HCT116 (cell line): ENCODE measurements around the gene NFXL1. TPM values are rescaled to one million over a fixed set of nuclear protein-coding genes. Genes with fewer than 3 reads are reported as not detected.

ENCODE experiments used
- ATAC-seq: fragments of 200-7000 bp; cut with Tn5 transposase; 2 replicates; pipeline ENCODE4 v1.9.1; 2020; ENCODE audit warnings: mild to moderate bottlenecking, moderate library complexity
- BruUV-seq: library from RNA; stranded (reverse); fragments of 400-500 nt; replicated peaks from 2 replicates; lab custom pipeline; 2021; lab: Mats Ljungman, UMichigan
- CTCF ChIA-PET: fragments of 300-600 bp; sonication (Branson Sonifier 250); formaldehyde crosslinking; loops from one replicate; lab custom pipeline; 2021; ENCODE audit warnings: antibody characterized with exemption; lab: Charles Lee
- POLR2A ChIA-PET: fragments of 300-600, 350-600 bp; sonication (Branson Sonifier 250); formaldehyde crosslinking; loops from one replicate; lab custom pipeline; 2021; ENCODE audit warnings: antibody characterized with exemption; lab: Charles Lee
- RAD21 ChIA-PET, 2 experiments: fragments of 300-600 bp; sonication (Branson Sonifier 250); formaldehyde crosslinking; loops; one replicate each; lab custom pipeline; 2023; ENCODE audit warnings: low total read pairs in 2 of 2; ENCODE audit not compliant: uncharacterized antibody in 2 of 2, unreplicated experiment in 2 of 2, low non-redundant PET in 1 of 2; lab: Charles Lee
- DNase-seq: peaks from one replicate; pipeline ENCODE4 v3.0.0-alpha.2; 2010; ENCODE audit warnings: low read depth, low spot score
- H2AFZ ChIP-seq: fragments of 200-600 bp; shearing (Covaris generic), sonication (generic); 2 replicates; pipeline ENCODE4 v1.6.1; 2017; ENCODE audit warnings: low read depth, mixed run types, mixed read lengths, antibody characterized with exemption, low read length; ENCODE audit not compliant: poor library complexity, severe bottlenecking
- H3K27ac ChIP-seq: 2 replicates; pipeline ENCODE4 v1.5.1; 2012; ENCODE audit warnings: low read depth, low read length
- H3K27me3 ChIP-seq: fragments of 200-600 bp; sonication (generic); 2 replicates; pipeline ENCODE4 v1.6.1; 2016; ENCODE audit warnings: mixed run types, low read length, mixed read lengths; ENCODE audit not compliant: insufficient read depth
- H3K36me3 ChIP-seq, 2 experiments: fragments of 200-500 bp in 1 of 2; fragments of 200-600 bp in 1 of 2; sonication (Bioruptor generic) in 1 of 2; sonication (generic) in 1 of 2; 2 replicates each; pipeline versions ENCODE4 v1.5.1 to v1.6.1; 2014 to 2016; ENCODE audit warnings: low read length in 2 of 2, inconsistent platforms in 1 of 2, mixed read lengths in 1 of 2, mixed run types in 1 of 2; ENCODE audit not compliant: insufficient read depth in 2 of 2, control insufficient read depth in 1 of 2
- H3K4me1 ChIP-seq, 2 experiments: fragments of 200-600 bp in 1 of 2; sonication (generic) in 1 of 2; 2 replicates each; pipeline versions ENCODE4 v1.5.1 to v1.6.1; 2012 to 2017; ENCODE audit warnings: low read length in 2 of 2, inconsistent platforms in 1 of 2, mild to moderate bottlenecking in 1 of 2, mixed read lengths in 1 of 2, mixed run types in 1 of 2, moderate library complexity in 1 of 2; ENCODE audit not compliant: insufficient read depth in 2 of 2, control insufficient read depth in 1 of 2
- H3K4me2 ChIP-seq: fragments of 200-600 bp; sonication (generic); 2 replicates; pipeline ENCODE4 v1.6.1; 2017; ENCODE audit warnings: mixed run types, low read length, mixed read lengths
- H3K4me3 ChIP-seq, 2 experiments: fragments of 200-600 bp in 1 of 2; sonication (generic) in 1 of 2; replicated peaks in 1 of 2; 2 replicates each; pipeline ENCODE4 v1.5.1; 2011 to 2016; ENCODE audit warnings: low read length in 2 of 2, control low read depth in 1 of 2, low read depth in 1 of 2, mild to moderate bottlenecking in 1 of 2, mixed read lengths in 1 of 2, mixed run types in 1 of 2
- H3K79me2 ChIP-seq: fragments of 200-600 bp; sonication (generic); 2 replicates; pipeline ENCODE4 v1.6.1; 2017; ENCODE audit warnings: mild to moderate bottlenecking, mixed run types, low read length, moderate library complexity, mixed read lengths; ENCODE audit not compliant: insufficient read depth
- H3K9ac ChIP-seq: fragments of 200-600 bp; sonication (generic); 2 replicates; pipeline ENCODE4 v1.6.1; 2016; ENCODE audit warnings: low read length, mixed read lengths
- H3K9me2 ChIP-seq: fragments of 200-600 bp; sonication (generic), shearing (Covaris generic); 2 replicates; pipeline ENCODE4 v1.6.1; 2017; ENCODE audit warnings: mixed run types, mild to moderate bottlenecking, moderate library complexity; ENCODE audit not compliant: insufficient read depth
- H3K9me3 ChIP-seq, 2 experiments: fragments of 200-500 bp in 1 of 2; fragments of 200-600 bp in 1 of 2; sonication (Bioruptor generic) in 1 of 2; sonication (generic) in 1 of 2; 2 replicates each; pipeline ENCODE4 v1.6.1; 2014 to 2017; ENCODE audit warnings: low read length in 2 of 2, mixed read lengths in 2 of 2, inconsistent platforms in 1 of 2, low read depth in 1 of 2, mild to moderate bottlenecking in 1 of 2, mixed run types in 1 of 2, moderate library complexity in 1 of 2; ENCODE audit not compliant: control insufficient read depth in 1 of 2, insufficient read depth in 1 of 2
- H4K20me1 ChIP-seq: fragments of 200-600 bp; sonication (generic), shearing (Covaris generic); 2 replicates; pipeline ENCODE4 v1.6.1; 2017; ENCODE audit warnings: mixed run types, mild to moderate bottlenecking, moderate library complexity; ENCODE audit not compliant: insufficient read depth
- CEBPB ChIP-seq: IDR thresholded peaks from 2 replicates; pipeline ENCODE4 v1.6.1; 2012; ENCODE audit warnings: low read depth
- EZH2 ChIP-seq: fragments of 200-600 bp; sonication (generic); IDR thresholded peaks from 2 replicates; pipeline ENCODE4 v1.6.1; 2017; ENCODE audit warnings: antibody characterized with exemption, mixed run types
- POLR2A ChIP-seq: IDR thresholded peaks from 2 replicates; pipeline ENCODE4 v1.7.0; 2011; ENCODE audit warnings: borderline replicate concordance; ENCODE audit not compliant: insufficient read depth, insufficient read length; ENCODE audit errors: extremely low read depth
- POLR2AphosphoS5 ChIP-seq: IDR thresholded peaks from 2 replicates; pipeline ENCODE4 v1.6.1; 2011; ENCODE audit warnings: mild to moderate bottlenecking, low read depth, low read length, moderate library complexity
- RAD21 ChIP-seq: IDR thresholded peaks from 2 replicates; pipeline ENCODE4 v1.6.1; 2012; ENCODE audit warnings: low read depth, mild to moderate bottlenecking
- TCF7L2 ChIP-seq: IDR thresholded peaks from 2 replicates; pipeline ENCODE4 v1.7.0; 2011; ENCODE audit warnings: borderline replicate concordance, inconsistent platforms; ENCODE audit not compliant: insufficient read depth, insufficient read length; ENCODE audit errors: extremely low read depth
- YY1 ChIP-seq: IDR thresholded peaks from 2 replicates; pipeline ENCODE4 v1.6.1; 2011; ENCODE audit warnings: low read length, low read depth, moderate library complexity, mild to moderate bottlenecking; ENCODE audit not compliant: insufficient replicate concordance; ENCODE audit errors: extremely low read depth
- intact Hi-C: fragments of 100-400 bp; cut with micrococcal nuclease; formaldehyde crosslinking; loops from 2 replicates; pipeline ENCODE4 v1.10.0; 2022
- total RNA-seq: library from RNA; stranded (reverse); gene quantifications from one replicate; pipeline ENCODE4 v1.2.1, GENCODE V29; 2021; ENCODE audit not compliant: unreplicated experiment
- TF ChIP-seq, protein P1 (sequence below): IDR thresholded peaks from 2 replicates; pipeline ENCODE4 v1.6.1; 2012; ENCODE audit warnings: low read depth
- TF ChIP-seq, protein P2 (sequence below), 3 experiments: fragments of 200-600 bp in 1 of 3; sonication (generic) in 1 of 3; IDR thresholded peaks in 2 of 3; conservative IDR thresholded peaks in 1 of 3; 2 replicates each; pipeline ENCODE4 v1.5.1; 2012 to 2017; ENCODE audit warnings: low read depth in 2 of 3, low read length in 2 of 3, antibody characterized with exemption in 1 of 3, borderline replicate concordance in 1 of 3, control low read depth in 1 of 3, mild to moderate bottlenecking in 1 of 3, mixed read lengths in 1 of 3, mixed run types in 1 of 3, moderate library complexity in 1 of 3; ENCODE audit not compliant: insufficient read depth in 1 of 3

NFXL1 gene
- total RNA-seq, 1 experiment from 2014 or later = 26.8 TPM

DNA sequence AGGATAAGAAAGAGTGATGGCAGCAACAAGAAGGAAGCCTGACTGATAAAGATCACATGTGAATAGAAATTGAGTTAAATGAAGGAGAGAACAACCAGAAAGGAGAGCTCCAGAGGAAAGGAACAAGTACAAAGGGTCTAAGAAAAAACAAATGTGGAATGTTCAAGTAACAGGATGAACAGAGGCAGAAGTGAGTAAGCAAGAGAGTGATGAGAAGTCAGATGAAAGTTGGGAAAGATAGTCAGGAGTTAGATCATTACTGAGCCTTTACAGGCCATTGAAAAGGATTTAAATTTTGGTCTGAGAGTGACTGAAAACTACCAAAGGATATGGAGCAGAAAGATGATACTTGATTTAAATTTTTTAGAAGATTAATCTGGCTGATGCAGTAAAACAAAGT is 38.1 kb downstream of the NFXL1 start:
- intact Hi-C loops = no loop called here
- ChIA-PET RAD21 (no interaction called here), POLR2A (no interaction called here), CTCF (no interaction called here)
- Histone ChIP-seq H3K36me3 (peaks cover 50 to 53% of the 10 kb centered on the region in 2 experiments), H3K4me2 (no peak overlapping the region), H3K4me3 (no peak overlapping the region), H4K20me1 (0 out of 2 replicates have a peak, but pooled peaks cover 6% of the 10 kb centered on the region), H3K27ac (no peak overlapping the region), H3K4me1 (no peaks in the 10 kb centered on the region), H3K9ac (no peak overlapping the region), H3K79me2 (0 out of 2 replicates have a peak, but pooled peaks cover 7% of the 10 kb centered on the region), H2AFZ (no peak overlapping the region), H3K9me2 (no peaks in the 10 kb centered on the region), H3K27me3 (no peaks in the 10 kb centered on the region), H3K9me3 (peaks cover 2 to 3% of the 10 kb centered on the region in 2 experiments; a peak in 2 of 4 replicates)
- no TSS peak for BruUV-seq
- TF ChIP-seq, protein P1, sequence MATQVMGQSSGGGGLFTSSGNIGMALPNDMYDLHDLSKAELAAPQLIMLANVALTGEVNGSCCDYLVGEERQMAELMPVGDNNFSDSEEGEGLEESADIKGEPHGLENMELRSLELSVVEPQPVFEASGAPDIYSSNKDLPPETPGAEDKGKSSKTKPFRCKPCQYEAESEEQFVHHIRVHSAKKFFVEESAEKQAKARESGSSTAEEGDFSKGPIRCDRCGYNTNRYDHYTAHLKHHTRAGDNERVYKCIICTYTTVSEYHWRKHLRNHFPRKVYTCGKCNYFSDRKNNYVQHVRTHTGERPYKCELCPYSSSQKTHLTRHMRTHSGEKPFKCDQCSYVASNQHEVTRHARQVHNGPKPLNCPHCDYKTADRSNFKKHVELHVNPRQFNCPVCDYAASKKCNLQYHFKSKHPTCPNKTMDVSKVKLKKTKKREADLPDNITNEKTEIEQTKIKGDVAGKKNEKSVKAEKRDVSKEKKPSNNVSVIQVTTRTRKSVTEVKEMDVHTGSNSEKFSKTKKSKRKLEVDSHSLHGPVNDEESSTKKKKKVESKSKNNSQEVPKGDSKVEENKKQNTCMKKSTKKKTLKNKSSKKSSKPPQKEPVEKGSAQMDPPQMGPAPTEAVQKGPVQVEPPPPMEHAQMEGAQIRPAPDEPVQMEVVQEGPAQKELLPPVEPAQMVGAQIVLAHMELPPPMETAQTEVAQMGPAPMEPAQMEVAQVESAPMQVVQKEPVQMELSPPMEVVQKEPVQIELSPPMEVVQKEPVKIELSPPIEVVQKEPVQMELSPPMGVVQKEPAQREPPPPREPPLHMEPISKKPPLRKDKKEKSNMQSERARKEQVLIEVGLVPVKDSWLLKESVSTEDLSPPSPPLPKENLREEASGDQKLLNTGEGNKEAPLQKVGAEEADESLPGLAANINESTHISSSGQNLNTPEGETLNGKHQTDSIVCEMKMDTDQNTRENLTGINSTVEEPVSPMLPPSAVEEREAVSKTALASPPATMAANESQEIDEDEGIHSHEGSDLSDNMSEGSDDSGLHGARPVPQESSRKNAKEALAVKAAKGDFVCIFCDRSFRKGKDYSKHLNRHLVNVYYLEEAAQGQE = no peak
- no peak for TF ChIP-seq TCF7L2
- TF ChIP-seq POLR2A = no peak
- TF ChIP-seq RAD21 = no peak
- TF ChIP-seq EZH2 = no peak
- TF ChIP-seq POLR2AphosphoS5 = no peak
- TF ChIP-seq CEBPB = no peak
- TF ChIP-seq YY1 = no peak
- TF ChIP-seq, protein P2, sequence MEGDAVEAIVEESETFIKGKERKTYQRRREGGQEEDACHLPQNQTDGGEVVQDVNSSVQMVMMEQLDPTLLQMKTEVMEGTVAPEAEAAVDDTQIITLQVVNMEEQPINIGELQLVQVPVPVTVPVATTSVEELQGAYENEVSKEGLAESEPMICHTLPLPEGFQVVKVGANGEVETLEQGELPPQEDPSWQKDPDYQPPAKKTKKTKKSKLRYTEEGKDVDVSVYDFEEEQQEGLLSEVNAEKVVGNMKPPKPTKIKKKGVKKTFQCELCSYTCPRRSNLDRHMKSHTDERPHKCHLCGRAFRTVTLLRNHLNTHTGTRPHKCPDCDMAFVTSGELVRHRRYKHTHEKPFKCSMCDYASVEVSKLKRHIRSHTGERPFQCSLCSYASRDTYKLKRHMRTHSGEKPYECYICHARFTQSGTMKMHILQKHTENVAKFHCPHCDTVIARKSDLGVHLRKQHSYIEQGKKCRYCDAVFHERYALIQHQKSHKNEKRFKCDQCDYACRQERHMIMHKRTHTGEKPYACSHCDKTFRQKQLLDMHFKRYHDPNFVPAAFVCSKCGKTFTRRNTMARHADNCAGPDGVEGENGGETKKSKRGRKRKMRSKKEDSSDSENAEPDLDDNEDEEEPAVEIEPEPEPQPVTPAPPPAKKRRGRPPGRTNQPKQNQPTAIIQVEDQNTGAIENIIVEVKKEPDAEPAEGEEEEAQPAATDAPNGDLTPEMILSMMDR (IDR thresholded peaks at IDR 0.05 in 2 of 3, conservative IDR thresholded peaks at IDR 0.05 in 1 of 3; ENCODE audit: borderline replicate concordance in 1 of 3, insufficient read depth in 1 of 3, low read depth in 2 of 3, low read length in 2 of 3) = no peak
- ATAC-seq (no peak), DNase-seq (no peak)
